Osteoblast (primary cell): ENCODE data around the gene WHRN. TPM values are rescaled to one million over a fixed set of nuclear protein-coding genes. Genes with fewer than 3 reads are reported as not detected.

ENCODE experiments used
- DNase-seq: peaks from one replicate; pipeline ENCODE4 v3.0.0; 2011; ENCODE audit warnings: low spot score, mixed read lengths; ENCODE audit not compliant: insufficient read length; ENCODE audit errors: missing footprints
- H2AFZ ChIP-seq: 2 replicates; pipeline ENCODE4 v1.6.0; 2011; ENCODE audit warnings: mild to moderate bottlenecking, low read length
- H3K27ac ChIP-seq: 2 replicates; pipeline ENCODE4 v1.5.1; 2011; ENCODE audit warnings: mild to moderate bottlenecking, low read depth, low read length, moderate library complexity
- H3K27me3 ChIP-seq: 2 replicates; pipeline ENCODE4 v1.6.0; 2012; ENCODE audit warnings: mild to moderate bottlenecking, control low read depth, inconsistent platforms, low read length, moderate library complexity; ENCODE audit not compliant: insufficient read depth
- H3K36me3 ChIP-seq: 2 replicates; pipeline ENCODE4 v1.5.1; 2011; ENCODE audit warnings: mild to moderate bottlenecking, low read length, control low read depth, moderate library complexity; ENCODE audit not compliant: insufficient read depth
- H3K4me1 ChIP-seq: 2 replicates; pipeline ENCODE4 v1.5.1; 2011; ENCODE audit warnings: mild to moderate bottlenecking, low read length, control low read depth, moderate library complexity; ENCODE audit not compliant: insufficient read depth
- H3K4me2 ChIP-seq: 2 replicates; pipeline ENCODE4 v1.6.0; 2011; ENCODE audit warnings: mild to moderate bottlenecking, low read length; ENCODE audit not compliant: insufficient read depth
- H3K4me3 ChIP-seq: fragments of 200-600 bp; sonication (generic); 3 replicates; pipeline ENCODE4 v1.5.1; 2012; ENCODE audit warnings: mild to moderate bottlenecking, low read length, inconsistent platforms; ENCODE audit not compliant: insufficient read depth
- H3K79me2 ChIP-seq: 2 replicates; pipeline ENCODE4 v1.6.0; 2012; ENCODE audit warnings: mild to moderate bottlenecking, low read length, control low read depth, inconsistent platforms; ENCODE audit not compliant: insufficient read depth
- H3K9me3 ChIP-seq: 2 replicates; pipeline ENCODE4 v1.5.1; 2011; ENCODE audit warnings: low read depth, low read length, control low read depth
- H4K20me1 ChIP-seq: 2 replicates; pipeline ENCODE4 v1.6.0; 2012; ENCODE audit warnings: mild to moderate bottlenecking, low read length, control low read depth; ENCODE audit not compliant: insufficient read depth
- total RNA-seq: library from RNA; depleted of rRNA; stranded (reverse); fragments of >200 nt; gene quantifications from 2 replicates; pipeline ENCODE4 v1.2.3, GENCODE V29; 2012
- TF ChIP-seq, protein P1 (sequence below): IDR thresholded peaks from 2 replicates; pipeline ENCODE4 v1.5.1; 2011; ENCODE audit warnings: mild to moderate bottlenecking, low read depth, low read length, moderate library complexity; ENCODE audit errors: extremely low read depth

WHRN gene
- total RNA-seq, 1 donor, result 2.2 TPM

DNA sequence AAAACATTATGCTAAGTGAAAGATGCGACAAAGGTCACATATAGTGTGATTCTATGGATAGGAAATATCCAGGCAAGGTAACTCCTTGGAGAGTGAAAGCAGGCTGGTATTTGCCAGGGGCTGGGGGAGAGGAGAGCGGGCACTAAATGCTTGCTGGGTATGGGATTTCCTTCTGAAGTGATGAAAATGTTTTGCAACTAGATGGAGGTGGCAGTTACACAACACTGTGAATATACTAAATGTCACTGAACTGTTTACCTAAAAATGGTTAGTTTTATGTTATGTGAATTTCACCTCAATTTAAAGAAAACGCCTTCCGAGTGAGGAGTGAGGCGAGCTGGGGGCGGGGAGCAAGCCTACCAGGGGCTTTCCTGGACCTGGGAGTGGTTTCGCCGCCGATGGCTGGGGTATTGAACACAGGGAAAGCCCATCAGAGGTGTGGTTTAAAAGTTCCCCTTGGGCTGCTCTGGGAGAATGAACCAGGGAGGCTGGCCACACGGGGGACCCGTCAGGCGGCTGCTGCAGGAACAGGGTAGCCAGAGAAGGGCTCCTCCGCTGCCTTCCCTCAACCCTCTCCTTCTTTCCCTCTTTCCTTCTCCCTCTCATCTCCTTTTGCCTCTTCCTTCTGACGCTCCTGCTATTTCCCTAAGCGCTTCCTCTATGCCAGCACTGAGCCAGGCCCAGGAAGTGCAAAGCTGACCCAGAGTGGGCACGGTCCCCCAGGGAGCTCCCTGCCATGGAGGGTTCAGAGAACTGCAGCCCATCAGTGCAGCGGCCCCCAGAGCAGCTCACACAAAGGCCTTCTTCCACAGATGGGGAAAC lies 122.4 kb downstream of the WHRN start:
- TF ChIP-seq, protein P1, sequence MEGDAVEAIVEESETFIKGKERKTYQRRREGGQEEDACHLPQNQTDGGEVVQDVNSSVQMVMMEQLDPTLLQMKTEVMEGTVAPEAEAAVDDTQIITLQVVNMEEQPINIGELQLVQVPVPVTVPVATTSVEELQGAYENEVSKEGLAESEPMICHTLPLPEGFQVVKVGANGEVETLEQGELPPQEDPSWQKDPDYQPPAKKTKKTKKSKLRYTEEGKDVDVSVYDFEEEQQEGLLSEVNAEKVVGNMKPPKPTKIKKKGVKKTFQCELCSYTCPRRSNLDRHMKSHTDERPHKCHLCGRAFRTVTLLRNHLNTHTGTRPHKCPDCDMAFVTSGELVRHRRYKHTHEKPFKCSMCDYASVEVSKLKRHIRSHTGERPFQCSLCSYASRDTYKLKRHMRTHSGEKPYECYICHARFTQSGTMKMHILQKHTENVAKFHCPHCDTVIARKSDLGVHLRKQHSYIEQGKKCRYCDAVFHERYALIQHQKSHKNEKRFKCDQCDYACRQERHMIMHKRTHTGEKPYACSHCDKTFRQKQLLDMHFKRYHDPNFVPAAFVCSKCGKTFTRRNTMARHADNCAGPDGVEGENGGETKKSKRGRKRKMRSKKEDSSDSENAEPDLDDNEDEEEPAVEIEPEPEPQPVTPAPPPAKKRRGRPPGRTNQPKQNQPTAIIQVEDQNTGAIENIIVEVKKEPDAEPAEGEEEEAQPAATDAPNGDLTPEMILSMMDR, result peak; percentile 21
- Histone ChIP-seq H3K36me3 (peaks cover 14% of the 10 kb centered on the region), H3K27ac (peak overlapping the region; percentile 74), H3K4me2 (peak overlapping the region; percentile 61), H2AFZ (peak overlapping the region; percentile 28), H3K4me3 (peak overlapping the region; percentile 41), H3K9me3 (no peaks in the 10 kb centered on the region), H3K27me3 (no peaks in the 10 kb centered on the region), H3K4me1 (peaks cover 47% of the 10 kb centered on the region), H4K20me1 (no peaks in the 10 kb centered on the region), H3K79me2 (peaks cover 49% of the 10 kb centered on the region)
- no peak for DNase-seq

DNA sequence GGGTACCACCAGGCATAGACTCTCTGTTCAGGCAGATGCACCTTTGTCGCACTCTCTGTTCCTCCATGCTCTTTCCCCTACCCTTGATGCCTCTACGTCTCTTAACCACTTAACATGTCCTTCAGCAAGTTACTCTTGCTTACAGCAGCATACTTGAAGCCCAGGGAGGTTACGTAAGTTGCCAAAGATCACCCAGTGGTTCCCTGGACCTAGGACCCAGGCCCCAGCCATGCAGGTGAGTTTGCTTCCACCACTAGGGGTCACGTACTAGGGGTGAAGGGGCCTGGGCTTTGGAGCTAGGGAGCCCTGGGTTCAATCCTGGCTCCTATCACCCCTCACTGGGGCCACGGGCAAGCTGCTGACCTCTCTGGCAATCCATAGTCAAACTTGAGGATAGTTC lies 126.4 kb downstream of the WHRN start:
- no peak overlapping the region for H3K4me2 ChIP-seq
- peaks cover 4% of the 10 kb centered on the region for H4K20me1 ChIP-seq
- peaks cover 14% of the 10 kb centered on the region for H3K4me1 ChIP-seq
- H2AFZ ChIP-seq, result no peak overlapping the region
- peaks cover 18% of the 10 kb centered on the region for H3K79me2 ChIP-seq
- H3K4me3 ChIP-seq, result no peak overlapping the region
- DNase-seq, result no peak
- peaks cover 19% of the 10 kb centered on the region for H3K36me3 ChIP-seq
- H3K9me3 ChIP-seq, result no peaks in the 10 kb centered on the region
- no peaks in the 10 kb centered on the region for H3K27me3 ChIP-seq
- TF ChIP-seq, protein P1, result no peak
- H3K27ac ChIP-seq, result no peak overlapping the region

DNA sequence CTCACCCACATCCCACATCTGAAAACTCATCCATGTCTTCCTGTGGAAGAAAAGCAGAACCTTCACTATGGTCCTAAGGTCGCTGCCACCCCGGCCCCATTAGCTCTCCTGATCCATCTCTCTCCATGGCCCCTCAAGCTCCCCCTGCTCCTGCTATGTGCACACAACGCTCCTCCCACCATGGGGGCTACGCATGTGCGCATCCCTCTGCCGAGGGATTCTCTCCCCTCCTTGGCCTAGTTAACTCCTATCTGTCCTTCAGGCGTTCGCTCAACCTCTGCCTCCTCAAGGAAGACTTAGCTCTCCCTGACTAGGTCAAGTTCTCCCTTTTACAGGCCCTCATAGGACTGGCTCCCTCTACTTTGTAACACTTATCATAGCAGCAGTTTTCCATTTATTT lies 127.3 kb downstream of the WHRN start:
- no peak for DNase-seq
- Histone ChIP-seq H3K9me3 (no peaks in the 10 kb centered on the region), H3K27ac (no peak overlapping the region), H3K4me3 (no peak overlapping the region), H3K4me1 (peaks cover 5% of the 10 kb centered on the region), H3K79me2 (peaks cover 16% of the 10 kb centered on the region), H3K4me2 (no peak overlapping the region), H3K27me3 (no peaks in the 10 kb centered on the region), H2AFZ (no peak overlapping the region), H3K36me3 (peaks cover 19% of the 10 kb centered on the region), H4K20me1 (peaks cover 4% of the 10 kb centered on the region)
- TF ChIP-seq, protein P1, result no peak

DNA sequence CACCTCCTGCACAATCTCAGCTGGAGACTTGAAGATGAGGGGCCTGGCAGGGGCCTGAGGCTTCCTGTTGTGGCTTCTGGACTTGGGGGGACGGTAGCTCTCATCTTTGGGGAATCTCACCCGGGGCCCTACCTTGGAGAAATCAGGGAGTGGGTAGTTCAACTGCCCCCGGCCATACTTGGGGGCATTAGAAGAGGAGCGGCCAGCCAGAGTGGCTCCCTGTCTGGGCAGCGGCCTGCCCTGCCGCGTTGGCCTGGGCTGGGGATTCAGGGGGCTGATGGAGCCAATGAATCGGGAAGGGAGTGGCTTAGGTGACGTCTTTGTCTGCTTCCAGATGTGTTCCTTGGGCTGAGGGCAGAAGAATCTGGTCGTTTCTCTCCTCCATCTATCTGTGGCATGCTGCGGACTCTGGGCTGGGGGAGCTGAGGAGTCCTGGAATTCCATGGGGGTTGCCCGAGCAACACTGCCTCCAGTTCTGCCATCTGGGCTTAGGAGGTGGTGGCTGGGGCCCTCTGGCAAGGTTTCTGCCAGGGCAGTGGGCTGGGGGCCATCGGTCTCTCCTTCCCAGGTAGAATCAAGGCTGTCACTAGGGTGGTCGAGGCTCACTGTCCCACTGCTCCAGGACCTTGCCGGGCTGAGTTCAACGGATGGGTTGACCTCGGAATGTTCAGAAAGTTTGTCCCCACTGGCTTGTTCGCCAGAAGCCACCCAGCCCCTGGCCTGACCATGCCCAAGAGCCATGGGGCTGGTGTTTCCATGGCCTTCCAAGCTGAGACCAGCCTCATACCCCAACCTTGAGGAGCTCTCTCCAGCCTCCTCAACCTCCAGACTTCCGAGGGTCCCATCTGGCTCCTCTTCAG lies 128.5 kb downstream of the WHRN start:
- TF ChIP-seq, protein P1, result no peak
- H3K4me1 ChIP-seq, result peaks cover 9% of the 10 kb centered on the region
- no peak overlapping the region for H2AFZ ChIP-seq
- peaks cover 4% of the 10 kb centered on the region for H4K20me1 ChIP-seq
- no peak for DNase-seq
- no peak overlapping the region for H3K27ac ChIP-seq
- no peaks in the 10 kb centered on the region for H3K9me3 ChIP-seq
- no peak overlapping the region for H3K4me3 ChIP-seq
- no peaks in the 10 kb centered on the region for H3K27me3 ChIP-seq
- H3K79me2 ChIP-seq, result peaks cover 7% of the 10 kb centered on the region
- no peak overlapping the region for H3K4me2 ChIP-seq
- H3K36me3 ChIP-seq, result peaks cover 19% of the 10 kb centered on the region
